ENCODE data around the gene CALN1. TPM values are rescaled to one million over a fixed set of nuclear protein-coding genes. Genes with fewer than 3 reads are reported as not detected.

Gene CALN1
- total and polyA plus RNA-seq, 2 of the 8 experiments (the other 6 are each of a cell fraction or from before 2014, with no cell fraction given): 6.4 to 15.2 TPM

DNA sequence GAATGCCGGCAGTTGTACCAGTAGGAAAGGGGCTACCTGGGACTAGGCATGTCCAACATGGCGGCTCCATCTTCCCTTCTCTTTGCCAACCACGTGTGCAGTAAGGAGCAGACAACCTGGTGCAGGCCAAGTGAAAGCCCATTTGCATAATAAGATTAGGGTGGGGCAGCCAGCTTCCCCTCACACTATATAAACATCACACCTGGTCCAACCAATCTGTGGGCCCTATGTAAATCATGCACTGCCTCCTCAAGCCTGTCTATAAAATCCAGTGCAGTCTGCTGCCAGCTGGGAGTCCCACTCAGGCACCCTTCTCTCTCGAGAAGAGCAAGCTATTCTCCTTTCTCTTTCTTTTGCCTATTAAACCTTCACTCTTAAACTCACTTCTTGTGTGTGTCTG lies 429.3 kb downstream of the CALN1 start (continued):
- TF ChIP-seq RNF2 (IDR thresholded peaks at IDR 0.05; ENCODE audit: borderline replicate concordance, low read depth, low read length, missing control alignments, poor library complexity, severe bottlenecking) (no peak), CEBPB (IDR thresholded peaks at IDR 0.05; ENCODE audit: low read depth, low read length) (no peak)
- TF ChIP-seq, protein P1, sequence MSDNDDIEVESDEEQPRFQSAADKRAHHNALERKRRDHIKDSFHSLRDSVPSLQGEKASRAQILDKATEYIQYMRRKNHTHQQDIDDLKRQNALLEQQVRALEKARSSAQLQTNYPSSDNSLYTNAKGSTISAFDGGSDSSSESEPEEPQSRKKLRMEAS (IDR thresholded peaks at IDR 0.05): no peak
- TF ChIP-seq, protein P2, sequence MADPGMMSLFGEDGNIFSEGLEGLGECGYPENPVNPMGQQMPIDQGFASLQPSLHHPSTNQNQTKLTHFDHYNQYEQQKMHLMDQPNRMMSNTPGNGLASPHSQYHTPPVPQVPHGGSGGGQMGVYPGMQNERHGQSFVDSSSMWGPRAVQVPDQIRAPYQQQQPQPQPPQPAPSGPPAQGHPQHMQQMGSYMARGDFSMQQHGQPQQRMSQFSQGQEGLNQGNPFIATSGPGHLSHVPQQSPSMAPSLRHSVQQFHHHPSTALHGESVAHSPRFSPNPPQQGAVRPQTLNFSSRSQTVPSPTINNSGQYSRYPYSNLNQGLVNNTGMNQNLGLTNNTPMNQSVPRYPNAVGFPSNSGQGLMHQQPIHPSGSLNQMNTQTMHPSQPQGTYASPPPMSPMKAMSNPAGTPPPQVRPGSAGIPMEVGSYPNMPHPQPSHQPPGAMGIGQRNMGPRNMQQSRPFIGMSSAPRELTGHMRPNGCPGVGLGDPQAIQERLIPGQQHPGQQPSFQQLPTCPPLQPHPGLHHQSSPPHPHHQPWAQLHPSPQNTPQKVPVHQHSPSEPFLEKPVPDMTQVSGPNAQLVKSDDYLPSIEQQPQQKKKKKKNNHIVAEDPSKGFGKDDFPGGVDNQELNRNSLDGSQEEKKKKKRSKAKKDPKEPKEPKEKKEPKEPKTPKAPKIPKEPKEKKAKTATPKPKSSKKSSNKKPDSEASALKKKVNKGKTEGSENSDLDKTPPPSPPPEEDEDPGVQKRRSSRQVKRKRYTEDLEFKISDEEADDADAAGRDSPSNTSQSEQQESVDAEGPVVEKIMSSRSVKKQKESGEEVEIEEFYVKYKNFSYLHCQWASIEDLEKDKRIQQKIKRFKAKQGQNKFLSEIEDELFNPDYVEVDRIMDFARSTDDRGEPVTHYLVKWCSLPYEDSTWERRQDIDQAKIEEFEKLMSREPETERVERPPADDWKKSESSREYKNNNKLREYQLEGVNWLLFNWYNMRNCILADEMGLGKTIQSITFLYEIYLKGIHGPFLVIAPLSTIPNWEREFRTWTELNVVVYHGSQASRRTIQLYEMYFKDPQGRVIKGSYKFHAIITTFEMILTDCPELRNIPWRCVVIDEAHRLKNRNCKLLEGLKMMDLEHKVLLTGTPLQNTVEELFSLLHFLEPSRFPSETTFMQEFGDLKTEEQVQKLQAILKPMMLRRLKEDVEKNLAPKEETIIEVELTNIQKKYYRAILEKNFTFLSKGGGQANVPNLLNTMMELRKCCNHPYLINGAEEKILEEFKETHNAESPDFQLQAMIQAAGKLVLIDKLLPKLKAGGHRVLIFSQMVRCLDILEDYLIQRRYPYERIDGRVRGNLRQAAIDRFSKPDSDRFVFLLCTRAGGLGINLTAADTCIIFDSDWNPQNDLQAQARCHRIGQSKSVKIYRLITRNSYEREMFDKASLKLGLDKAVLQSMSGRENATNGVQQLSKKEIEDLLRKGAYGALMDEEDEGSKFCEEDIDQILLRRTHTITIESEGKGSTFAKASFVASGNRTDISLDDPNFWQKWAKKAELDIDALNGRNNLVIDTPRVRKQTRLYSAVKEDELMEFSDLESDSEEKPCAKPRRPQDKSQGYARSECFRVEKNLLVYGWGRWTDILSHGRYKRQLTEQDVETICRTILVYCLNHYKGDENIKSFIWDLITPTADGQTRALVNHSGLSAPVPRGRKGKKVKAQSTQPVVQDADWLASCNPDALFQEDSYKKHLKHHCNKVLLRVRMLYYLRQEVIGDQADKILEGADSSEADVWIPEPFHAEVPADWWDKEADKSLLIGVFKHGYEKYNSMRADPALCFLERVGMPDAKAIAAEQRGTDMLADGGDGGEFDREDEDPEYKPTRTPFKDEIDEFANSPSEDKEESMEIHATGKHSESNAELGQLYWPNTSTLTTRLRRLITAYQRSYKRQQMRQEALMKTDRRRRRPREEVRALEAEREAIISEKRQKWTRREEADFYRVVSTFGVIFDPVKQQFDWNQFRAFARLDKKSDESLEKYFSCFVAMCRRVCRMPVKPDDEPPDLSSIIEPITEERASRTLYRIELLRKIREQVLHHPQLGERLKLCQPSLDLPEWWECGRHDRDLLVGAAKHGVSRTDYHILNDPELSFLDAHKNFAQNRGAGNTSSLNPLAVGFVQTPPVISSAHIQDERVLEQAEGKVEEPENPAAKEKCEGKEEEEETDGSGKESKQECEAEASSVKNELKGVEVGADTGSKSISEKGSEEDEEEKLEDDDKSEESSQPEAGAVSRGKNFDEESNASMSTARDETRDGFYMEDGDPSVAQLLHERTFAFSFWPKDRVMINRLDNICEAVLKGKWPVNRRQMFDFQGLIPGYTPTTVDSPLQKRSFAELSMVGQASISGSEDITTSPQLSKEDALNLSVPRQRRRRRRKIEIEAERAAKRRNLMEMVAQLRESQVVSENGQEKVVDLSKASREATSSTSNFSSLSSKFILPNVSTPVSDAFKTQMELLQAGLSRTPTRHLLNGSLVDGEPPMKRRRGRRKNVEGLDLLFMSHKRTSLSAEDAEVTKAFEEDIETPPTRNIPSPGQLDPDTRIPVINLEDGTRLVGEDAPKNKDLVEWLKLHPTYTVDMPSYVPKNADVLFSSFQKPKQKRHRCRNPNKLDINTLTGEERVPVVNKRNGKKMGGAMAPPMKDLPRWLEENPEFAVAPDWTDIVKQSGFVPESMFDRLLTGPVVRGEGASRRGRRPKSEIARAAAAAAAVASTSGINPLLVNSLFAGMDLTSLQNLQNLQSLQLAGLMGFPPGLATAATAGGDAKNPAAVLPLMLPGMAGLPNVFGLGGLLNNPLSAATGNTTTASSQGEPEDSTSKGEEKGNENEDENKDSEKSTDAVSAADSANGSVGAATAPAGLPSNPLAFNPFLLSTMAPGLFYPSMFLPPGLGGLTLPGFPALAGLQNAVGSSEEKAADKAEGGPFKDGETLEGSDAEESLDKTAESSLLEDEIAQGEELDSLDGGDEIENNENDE (IDR thresholded peaks at IDR 0.05; ENCODE audit: insufficient replicate concordance, low read length): no peak

Measured in H1 (cell line).